ENCODE measurements around the gene TLL1.
A peak's percentile ranks its signal among the peaks of the same experiment; 100 is the strongest.

TLL1 gene

DNA sequence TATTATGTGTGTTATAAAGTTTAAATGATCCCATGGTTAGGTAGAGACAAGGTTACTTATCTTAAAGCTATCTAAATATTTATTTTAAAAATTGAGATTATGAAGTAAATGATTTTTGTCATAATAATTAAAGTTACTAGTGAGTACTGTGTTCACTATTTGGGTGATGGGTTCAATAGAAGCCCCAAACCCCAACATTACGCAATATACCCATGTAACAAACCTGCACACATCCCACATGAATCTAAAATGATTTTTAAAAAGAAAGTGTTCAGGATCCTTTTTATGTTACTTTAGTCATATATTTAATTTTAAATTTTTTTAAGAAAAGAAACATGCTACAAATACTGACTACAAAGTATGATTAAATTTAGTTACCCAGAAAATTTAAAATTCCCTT, 193.9 kb downstream of the TLL1 start:
- DNase-seq = no peak

DNA sequence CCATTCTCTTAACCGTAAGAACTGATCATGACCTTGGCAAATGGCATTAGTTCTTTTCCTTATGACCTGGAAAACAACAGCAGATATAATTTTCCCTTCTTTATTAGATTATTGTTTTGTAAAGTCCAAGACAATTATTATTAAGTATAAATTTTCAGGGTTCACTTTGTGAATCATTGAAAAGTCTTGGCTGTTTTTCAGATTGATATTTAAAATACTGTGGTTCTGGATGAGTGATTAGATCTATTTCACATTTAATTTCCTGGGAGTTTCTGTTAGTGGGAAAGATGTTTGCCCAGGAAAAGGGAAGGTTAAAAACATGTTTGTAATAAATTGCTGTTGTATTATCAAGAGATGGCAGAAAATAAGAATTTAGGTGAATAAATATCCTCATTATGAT, 194.9 kb downstream of the TLL1 start:
- no peak for DNase-seq

GRCh38 chr4:166073783-166074182, 200.7 kb downstream of the TLL1 start:
- no peak for DNase-seq

GRCh38 chr4:166075599-166075998, 202.6 kb downstream of the TLL1 start:
- DNase-seq = no peak

DNA sequence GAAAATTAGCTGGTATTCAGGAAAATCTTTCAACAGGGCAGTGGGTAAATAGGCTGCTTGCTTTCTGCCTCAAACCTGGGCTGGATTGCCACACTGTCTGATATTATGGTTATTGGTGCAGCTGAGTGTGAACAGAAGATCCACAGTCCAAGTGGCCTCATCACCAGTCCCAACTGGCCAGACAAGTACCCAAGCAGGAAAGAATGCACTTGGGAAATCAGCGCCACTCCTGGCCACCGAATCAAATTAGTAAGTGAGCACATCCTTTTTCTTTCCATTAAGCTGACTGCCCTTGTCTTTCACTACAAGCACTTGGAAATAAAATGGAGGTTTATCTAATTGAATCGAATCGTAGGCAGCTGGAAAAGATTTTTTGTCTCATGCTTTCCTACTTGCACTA, 204.7 kb downstream of the TLL1 start:
- no peak for DNase-seq

DNA sequence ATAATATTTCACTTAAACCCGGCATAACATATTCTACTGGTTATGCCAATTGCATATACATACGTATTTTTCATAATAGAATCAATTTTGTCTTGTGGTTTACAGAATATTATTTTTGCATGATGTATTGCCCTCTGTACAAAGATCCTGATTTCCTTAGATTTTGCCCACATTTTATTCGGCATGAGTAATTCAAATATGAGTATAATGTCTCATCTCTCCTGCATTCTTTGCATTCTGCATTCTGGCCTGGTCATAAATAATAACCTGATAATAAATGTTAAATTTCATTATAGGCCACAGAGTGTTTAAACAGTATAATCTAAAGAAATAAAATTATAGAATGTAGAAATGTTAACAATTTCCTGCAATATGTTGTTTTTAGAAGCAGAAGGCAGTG, 205.3 kb downstream of the TLL1 start:
- no peak for DNase-seq

GRCh38 chr4:166078955-166079354, 205.9 kb downstream of the TLL1 start:
- DNase-seq = no peak

GRCh38 chr4:166087569-166087968, 214.5 kb downstream of the TLL1 start:
- no peak for DNase-seq

DNA sequence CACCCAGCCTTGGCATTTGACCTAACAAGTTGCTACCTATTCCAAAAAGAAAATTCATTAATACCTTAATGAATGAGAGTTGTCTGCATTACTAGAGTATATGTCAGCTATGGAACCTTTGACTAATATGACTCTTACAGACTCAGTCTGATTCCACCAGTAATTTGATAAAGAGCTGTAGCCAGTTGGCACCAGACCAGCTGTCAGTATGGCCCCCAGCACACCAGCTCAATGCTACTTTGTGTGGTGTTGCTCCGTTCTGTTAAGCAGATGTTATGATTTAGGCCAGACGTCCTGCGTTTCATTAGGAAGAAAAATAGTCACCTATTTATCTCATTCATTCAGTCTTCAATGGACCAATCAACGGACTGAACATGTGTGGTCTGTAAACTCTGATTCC, 215.5 kb downstream of the TLL1 start:
- no peak for DNase-seq

DNA sequence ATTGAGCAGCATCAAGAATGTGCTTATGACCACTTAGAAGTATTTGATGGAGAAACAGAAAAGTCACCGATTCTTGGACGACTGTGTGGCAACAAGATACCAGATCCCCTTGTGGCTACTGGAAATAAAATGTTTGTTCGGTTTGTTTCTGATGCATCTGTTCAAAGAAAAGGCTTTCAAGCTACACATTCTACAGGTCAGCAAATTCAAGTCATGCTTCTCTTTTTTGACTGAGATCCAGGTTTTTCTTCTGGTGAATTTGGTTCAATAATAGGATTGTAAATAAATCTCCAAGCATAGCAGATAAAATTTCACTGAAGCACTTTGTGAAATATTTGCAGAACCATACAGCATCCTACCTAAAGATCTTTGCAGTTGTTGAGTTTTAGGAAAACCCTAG, 218.1 kb downstream of the TLL1 start:
- no peak for DNase-seq

DNA sequence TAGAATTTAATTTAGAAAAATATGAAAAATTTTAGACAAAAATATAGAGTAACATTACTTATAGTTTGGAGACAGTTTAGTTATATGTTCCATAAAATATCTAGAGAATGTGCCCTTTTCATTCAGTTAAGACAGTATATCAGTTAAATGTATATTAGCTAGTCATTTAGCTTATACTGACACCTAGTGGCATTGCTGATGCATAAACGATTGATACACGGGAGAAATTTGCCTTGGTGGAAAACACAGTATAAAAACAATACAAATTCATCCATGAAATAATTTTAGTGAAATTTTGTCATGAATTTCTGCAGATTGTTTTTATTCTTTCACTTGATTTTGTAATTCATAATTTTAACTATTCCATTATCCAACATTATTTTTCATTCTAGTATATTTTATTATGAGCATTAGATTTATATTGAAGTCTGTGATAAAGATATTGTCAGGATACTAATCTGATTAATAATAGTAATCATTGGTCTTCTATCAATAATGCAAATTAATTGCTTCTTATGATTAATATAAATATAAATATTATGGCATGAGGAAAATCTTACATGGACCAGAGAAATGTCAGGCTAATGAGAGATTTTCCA, 219.0 kb downstream of the TLL1 start:
- peak; percentile 23 for DNase-seq

- peak; percentile 57 for DNase-seq
Observed at GRCh38 chr4:166092797-166093290, 219.8 kb downstream of the TLL1 start.

GRCh38 chr4:166104623-166105022, 231.6 kb downstream of the TLL1 start:
- DNase-seq = no peak

- DNase-seq = no peak
Observed at GRCh38 chr4:166121897-166122296, 248.9 kb downstream of the TLL1 start.

DNA sequence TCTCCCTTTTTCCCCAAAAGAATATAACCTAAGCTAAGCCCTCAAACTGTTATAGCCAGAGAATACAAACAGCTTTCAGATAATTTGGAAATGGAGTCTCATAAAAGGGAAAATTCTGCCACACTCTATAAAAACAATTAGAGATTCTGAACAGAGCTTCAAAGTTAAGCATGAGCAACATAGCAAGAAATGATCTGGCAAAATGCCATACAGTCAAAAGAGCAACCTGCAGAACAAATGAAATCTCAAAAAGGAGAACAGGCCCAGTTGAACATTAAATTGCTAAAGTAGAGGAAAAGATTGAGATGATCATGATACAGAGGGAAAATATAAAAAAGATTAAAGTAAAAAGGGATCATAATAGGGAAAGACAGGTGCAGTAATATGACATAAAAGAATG, 250.5 kb downstream of the TLL1 start:
- no peak for DNase-seq

GRCh38 chr4:166128403-166128802, 255.4 kb downstream of the TLL1 start:
- DNase-seq = no peak

DNA sequence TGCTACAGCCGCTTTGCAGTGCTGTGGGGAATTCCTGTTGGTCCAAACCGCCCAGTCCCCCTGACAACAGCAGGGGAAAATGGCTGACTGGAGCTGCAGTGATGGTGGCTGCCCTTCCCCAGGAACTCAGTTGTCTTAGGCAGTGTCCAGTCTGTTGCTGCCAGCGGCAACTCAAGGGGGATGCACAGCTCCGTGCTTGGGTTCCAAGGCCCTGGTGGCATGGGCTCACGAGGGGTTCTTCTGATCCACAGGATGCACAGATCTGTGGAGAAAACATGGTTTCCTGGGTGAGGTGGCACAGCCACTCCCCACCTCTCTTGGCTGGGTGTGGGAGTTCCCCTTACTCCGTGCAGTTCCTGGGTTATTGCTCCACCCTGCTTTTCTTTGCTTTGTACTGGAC, 261.2 kb downstream of the TLL1 start:
- DNase-seq = no peak

- no peak for DNase-seq
Observed at GRCh38 chr4:166140951-166141350, 267.9 kb downstream of the TLL1 start.

DNA sequence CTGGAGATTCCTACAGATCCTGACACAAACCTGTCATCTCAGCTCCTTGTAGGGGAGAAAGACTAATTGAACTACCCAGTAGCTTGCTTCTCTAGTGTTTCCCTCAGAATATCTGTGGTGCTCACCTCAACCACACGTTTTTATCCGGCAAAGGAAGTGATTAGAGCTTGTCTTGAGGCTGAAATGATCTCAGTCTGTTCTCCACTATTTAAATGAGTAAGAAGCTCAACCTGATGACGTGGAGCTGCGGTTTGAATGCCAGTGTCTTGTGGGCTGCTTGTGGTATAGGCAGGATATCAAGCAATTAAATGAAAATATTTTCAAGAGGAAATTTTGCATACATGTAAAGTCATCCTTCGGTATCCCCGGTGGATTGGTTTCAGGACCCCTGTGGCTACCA, 270.2 kb downstream of the TLL1 start:
- DNase-seq = peak; percentile 6

DNA sequence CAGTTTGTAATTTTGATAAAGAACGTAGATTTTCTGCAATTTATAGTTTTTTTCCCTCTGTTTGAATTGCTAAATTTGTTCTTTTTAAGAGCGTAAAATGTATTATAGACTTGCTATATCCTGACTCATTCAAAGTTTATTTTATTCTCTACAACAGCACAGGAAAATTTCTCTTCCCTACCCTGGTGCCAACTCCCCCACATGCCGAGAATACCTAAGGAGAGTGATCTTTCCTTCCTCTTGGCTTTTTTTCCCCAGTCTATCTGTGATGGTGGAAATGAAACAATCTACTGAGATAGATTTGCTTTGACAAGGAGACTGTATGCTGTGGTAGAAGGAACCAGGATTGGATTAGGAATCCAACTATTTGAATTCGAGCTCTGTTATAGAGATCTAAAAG, 271.6 kb downstream of the TLL1 start:
- DNase-seq = no peak

- no peak for DNase-seq
Observed at GRCh38 chr4:166146806-166147540, 273.9 kb downstream of the TLL1 start.

All from NCI-H1048 (cell line).